HFF-Myc (cell line): ENCODE data around the gene TRPC4AP.

ENCODE experiments used
- DNase-seq: peaks from one replicate; pipeline ENCODE4 v3.0.0-alpha.2; 2011; ENCODE audit warnings: low read depth; ENCODE audit errors: extremely low read depth
- H3K4me3 ChIP-seq: replicated peaks from 2 replicates; pipeline ENCODE4 v1.5.1; 2011; ENCODE audit warnings: low read depth, mild to moderate bottlenecking, control low read depth, low read length
- TF ChIP-seq, protein P1 (sequence below): IDR thresholded peaks from 2 replicates; pipeline ENCODE4 v1.5.1; 2012; ENCODE audit warnings: mild to moderate bottlenecking, low read depth, low read length, control low read depth; ENCODE audit errors: missing control alignments

Gene TRPC4AP

DNA sequence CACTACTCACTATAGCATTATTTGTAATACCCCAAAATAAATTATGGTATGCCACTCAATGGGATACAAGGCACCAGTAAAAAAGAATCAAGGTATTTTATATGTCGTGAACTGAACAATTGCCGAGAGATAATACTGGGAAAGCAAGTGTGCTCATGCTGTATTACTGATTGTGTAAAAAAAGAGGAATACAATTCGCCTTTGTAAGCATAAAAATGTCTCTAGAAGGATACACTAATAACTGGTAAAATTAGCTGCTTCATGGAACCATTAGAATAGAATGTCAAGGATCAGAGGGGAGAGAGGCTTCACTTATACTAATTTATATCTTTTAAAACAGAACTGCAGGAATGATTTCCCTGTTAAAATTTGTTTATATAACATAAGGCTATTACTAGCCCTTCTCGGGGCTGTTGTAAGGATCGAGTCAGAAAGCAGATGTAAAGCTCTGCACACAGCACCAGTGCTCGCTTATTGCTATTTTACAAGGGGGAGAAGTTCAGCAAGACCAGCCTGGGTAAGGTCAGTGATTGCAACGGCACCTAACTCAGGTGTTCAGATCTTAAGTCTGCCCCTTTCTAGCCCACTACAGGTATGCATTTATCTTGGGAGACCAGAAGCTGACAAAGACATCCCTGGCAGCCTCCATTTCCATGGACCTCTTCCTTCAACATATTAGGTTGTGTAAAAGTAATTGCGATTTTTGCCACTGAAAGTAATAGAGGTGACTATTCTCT lies 75.3 kb downstream of the TRPC4AP start:
- TF ChIP-seq, protein P1, sequence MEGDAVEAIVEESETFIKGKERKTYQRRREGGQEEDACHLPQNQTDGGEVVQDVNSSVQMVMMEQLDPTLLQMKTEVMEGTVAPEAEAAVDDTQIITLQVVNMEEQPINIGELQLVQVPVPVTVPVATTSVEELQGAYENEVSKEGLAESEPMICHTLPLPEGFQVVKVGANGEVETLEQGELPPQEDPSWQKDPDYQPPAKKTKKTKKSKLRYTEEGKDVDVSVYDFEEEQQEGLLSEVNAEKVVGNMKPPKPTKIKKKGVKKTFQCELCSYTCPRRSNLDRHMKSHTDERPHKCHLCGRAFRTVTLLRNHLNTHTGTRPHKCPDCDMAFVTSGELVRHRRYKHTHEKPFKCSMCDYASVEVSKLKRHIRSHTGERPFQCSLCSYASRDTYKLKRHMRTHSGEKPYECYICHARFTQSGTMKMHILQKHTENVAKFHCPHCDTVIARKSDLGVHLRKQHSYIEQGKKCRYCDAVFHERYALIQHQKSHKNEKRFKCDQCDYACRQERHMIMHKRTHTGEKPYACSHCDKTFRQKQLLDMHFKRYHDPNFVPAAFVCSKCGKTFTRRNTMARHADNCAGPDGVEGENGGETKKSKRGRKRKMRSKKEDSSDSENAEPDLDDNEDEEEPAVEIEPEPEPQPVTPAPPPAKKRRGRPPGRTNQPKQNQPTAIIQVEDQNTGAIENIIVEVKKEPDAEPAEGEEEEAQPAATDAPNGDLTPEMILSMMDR: no peak
- H3K4me3 ChIP-seq: no peak overlapping the region
- DNase-seq: no peak

DNA sequence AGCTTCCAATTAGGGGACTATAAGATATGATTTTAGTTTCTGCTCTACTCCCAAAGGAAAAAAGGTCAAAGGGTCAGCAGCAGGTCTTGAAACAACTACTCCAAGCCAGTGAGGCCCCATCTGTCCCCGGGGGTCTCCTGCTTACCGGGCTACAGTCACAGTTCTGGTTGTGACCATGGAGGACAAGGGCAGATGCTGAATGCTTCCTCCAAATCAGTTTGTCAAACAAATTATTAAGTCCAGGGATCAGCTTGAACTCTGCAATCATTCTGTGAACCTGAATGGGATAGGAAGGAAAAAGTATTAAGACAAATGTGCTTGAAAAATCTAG lies 76.8 kb downstream of the TRPC4AP start:
- no peak for DNase-seq
- no peak overlapping the region for H3K4me3 ChIP-seq
- TF ChIP-seq, protein P1: no peak

DNA sequence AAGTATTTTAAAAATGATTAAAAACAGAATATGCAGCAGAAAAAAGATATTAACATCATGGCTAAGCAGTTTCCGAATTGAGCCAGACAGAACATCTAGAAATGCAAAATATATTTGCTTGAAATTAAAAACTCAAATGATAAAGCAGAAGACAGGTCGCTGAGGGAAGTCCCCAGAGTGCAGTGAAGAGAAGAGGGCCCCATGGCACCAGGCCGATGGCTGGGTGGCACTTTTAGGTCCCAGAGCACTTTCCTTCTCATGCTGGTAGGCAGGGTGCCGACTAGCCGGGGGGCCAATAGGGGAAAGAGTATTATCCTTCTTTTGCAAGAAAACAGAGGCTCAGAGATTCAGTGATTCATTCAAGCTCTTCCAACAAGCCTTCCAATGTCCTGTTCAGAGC lies 78.1 kb downstream of the TRPC4AP start:
- no peak for DNase-seq
- H3K4me3 ChIP-seq: no peak overlapping the region
- TF ChIP-seq, protein P1: no peak

DNA sequence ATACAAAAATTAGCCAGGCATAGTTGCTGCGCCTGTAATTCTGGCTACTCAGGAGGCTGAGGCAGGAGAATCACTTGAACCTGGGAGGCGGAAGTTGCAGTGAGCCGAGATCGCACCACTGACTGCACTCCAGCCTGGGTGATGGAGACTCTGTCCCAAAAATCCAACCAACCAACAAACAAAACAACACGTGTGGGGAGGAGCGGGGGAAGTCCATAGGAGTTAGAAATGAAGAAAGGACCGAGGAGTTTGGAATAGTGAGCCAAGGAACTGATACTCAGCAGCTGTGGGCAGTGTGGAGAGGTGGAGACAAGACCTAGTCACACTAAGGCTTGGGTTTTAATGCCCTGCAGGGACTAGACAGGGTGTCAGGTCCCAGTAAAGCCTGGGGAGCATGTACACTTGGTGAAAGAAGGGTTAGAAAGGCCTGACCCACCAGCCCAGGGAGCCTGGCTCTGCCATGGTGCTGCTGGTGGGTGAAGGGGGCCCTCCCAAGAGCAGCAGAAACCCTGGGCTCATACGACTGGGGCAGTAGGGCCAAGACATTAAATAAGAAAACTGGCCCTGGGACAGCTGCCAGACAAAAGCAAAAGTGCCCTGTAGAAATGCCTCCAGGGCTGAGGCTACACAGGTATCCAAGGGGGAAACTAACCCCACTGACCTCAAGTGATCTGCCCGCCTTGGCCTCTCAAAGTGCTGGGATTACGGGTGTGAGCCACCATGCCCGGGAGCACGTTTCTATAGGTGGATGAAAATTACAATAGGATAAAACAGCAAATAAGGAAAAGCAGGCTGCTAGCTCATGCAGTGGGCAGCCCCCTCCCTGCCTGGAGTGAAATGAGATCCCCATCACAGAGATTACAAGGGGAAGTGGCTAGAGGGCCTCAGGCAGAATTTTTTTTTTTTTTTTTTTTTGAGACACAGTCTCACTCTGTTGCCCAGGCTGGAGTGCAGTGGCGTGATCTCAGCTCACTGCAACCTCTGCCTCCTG lies 78.9 kb downstream of the TRPC4AP start:
- DNase-seq: no peak
- TF ChIP-seq, protein P1: no peak
- no peak overlapping the region for H3K4me3 ChIP-seq

DNA sequence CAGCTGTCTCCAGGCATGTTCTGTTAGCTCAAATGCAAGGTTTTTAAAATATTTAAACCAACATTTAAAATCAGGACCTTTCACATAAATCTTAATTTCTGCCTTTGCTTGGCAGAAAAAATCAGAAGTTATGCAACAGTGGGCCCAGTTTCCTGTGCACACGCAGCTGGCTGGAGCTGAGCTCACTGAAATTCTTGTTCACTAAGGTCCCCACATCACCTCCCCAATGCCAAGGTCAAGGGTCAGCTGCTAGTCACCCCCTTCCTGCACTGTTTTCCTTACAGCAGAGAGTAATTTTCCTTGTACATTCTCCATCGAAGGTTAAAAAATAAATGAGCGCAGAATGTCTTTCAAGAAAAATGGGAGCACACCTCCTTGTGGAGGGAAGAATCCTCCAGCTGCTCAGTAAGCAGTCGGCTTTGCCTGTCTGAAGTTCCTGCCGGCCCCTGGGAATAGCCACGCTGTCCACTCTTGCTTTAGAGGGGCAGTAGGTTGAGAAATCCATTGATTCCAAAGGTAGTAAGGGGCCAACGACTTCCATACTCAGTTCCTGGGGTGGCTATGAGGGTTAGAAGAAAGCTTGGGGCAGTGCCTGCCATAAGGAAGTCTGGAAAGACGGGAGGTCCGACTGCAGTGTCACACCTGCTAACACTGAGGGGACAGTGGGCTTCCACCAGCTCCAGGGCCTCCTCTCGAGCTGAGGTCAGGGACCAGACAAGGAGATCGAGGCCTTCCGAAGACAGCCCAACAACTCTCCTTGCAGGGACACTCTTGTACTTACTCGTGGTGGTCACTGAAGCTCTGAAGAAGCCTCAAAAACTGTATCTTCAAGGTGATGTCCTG lies 80.2 kb downstream of the TRPC4AP start:
- no peak for DNase-seq
- TF ChIP-seq, protein P1: no peak
- H3K4me3 ChIP-seq: no peak overlapping the region

DNA sequence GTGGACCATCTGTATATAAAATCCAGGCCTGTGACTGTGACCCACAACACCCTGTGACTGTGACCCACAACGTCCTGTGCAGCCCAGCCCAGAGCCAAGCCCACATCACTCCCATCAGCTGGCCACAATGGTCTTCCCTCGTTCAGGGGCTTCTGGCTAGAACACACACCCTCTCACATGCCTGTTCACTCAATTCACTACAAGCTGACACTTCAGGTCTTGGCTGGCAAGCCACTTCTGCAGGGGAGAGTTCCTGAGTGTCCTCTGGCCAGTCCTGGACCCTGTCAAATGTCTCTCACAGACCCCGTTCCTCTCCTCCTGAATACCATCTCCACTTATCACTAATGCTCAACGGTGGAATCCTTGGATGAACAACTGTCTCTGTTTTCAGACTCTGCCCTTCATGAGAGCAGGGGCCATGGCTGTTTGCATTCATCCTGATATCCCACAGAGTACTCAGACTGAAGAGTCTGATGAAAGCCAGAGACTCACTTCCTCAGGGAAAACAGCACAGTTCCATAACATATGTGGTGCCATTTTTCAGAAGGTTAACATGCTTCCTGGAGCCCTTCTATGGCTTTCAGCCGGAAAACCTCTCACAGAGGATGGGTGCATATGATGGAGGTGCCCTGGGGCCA lies 80.9 kb downstream of the TRPC4AP start:
- H3K4me3 ChIP-seq: no peak overlapping the region
- no peak for DNase-seq
- TF ChIP-seq, protein P1: no peak
